HEK293 (cell line): ENCODE measurements around the gene QRICH2.
A peak's percentile ranks its signal among the peaks of the same experiment; 100 is the strongest.

Experiments
- CTCF ChIA-PET: fragments of 350-600 bp; formaldehyde crosslinking; extraction: SDS; loops from one replicate; lab custom pipeline; 2021; ENCODE audit warnings: antibody characterized with exemption; lab: Yijun Ruan, JAX
- POLR2A ChIA-PET: fragments of 300-600 bp; formaldehyde crosslinking; extraction: SDS; loops from one replicate; lab custom pipeline; 2020; ENCODE audit warnings: antibody characterized with exemption, inconsistent platforms; lab: Yijun Ruan, JAX
- H3K27ac ChIP-seq: fragments of 200-500 bp; sonication (Bioruptor generic); 2 replicates; pipeline ENCODE4 v1.5.1; 2014; ENCODE audit warnings: low read depth, low read length, control low read depth, inconsistent platforms; ENCODE audit errors: extremely low read depth
- H3K36me3 ChIP-seq, 2 experiments: fragments of 200-500 bp in 1 of 2; sonication (Bioruptor generic) in 1 of 2; 1 replicate in 1 of 2; 2 replicates in 1 of 2; pipeline ENCODE4 v1.5.1; 2014 to 2017; ENCODE audit warnings: inconsistent platforms in 2 of 2, low read length in 2 of 2; ENCODE audit not compliant: control insufficient read depth in 2 of 2, insufficient read depth in 1 of 2
- H3K4me1 ChIP-seq: fragments of 200-500 bp; sonication (Bioruptor generic); 2 replicates; pipeline ENCODE4 v1.5.1; 2014; ENCODE audit warnings: mild to moderate bottlenecking, low read length, inconsistent platforms; ENCODE audit not compliant: control insufficient read depth, insufficient read depth
- H3K4me3 ChIP-seq: 2 replicates; pipeline ENCODE4 v1.5.1; 2011; ENCODE audit warnings: low read depth, mild to moderate bottlenecking, control low read depth, low read length, moderate library complexity
- H3K9me3 ChIP-seq: fragments of 200-500 bp; sonication (Bioruptor generic); 2 replicates; pipeline ENCODE4 v1.5.1; 2014; ENCODE audit warnings: low read depth, low read length, inconsistent platforms; ENCODE audit not compliant: control insufficient read depth, insufficient read depth
- ELK4 ChIP-seq: IDR thresholded peaks from 2 replicates; pipeline ENCODE4 v1.6.1; 2011; ENCODE audit warnings: mild to moderate bottlenecking, low read depth, low read length, borderline replicate concordance
- OSR2 ChIP-seq: fragments of 450-650 bp; formaldehyde crosslinking; IDR thresholded peaks from 2 replicates; pipeline ENCODE4 v1.5.1; 2016; ENCODE audit warnings: missing biosample characterization, missing genetic modification characterization
- PATZ1 ChIP-seq: fragments of 450-650 bp; formaldehyde crosslinking; IDR thresholded peaks from 2 replicates; pipeline ENCODE4 v1.5.1; 2016; ENCODE audit warnings: missing biosample characterization, missing genetic modification characterization
- PRDM10 ChIP-seq: fragments of 450-650 bp; formaldehyde crosslinking; IDR thresholded peaks from 2 replicates; pipeline ENCODE4 v1.5.1; 2016; ENCODE audit warnings: missing biosample characterization, missing genetic modification characterization
- PRDM4 ChIP-seq: fragments of 450-650 bp; formaldehyde crosslinking; IDR thresholded peaks from 2 replicates; pipeline ENCODE4 v1.5.1; 2017; ENCODE audit warnings: missing biosample characterization, missing genetic modification characterization
- SCRT2 ChIP-seq: fragments of 450-650 bp; formaldehyde crosslinking; IDR thresholded peaks from 2 replicates; pipeline ENCODE4 v1.5.1; 2016; ENCODE audit warnings: missing biosample characterization, missing genetic modification characterization
- TRIM28 ChIP-seq: IDR thresholded peaks from 2 replicates; pipeline ENCODE4 v1.6.1; 2011; ENCODE audit warnings: low read length, control low read depth, borderline replicate concordance
- TSHZ1 ChIP-seq: fragments of 450-650 bp; formaldehyde crosslinking; IDR thresholded peaks from 2 replicates; pipeline ENCODE4 v1.5.1; 2016; ENCODE audit warnings: missing biosample characterization, missing genetic modification characterization, borderline replicate concordance
- ZBTB1 ChIP-seq: fragments of 450-650 bp; formaldehyde crosslinking; IDR thresholded peaks from 2 replicates; pipeline ENCODE4 v1.5.1; 2016; ENCODE audit warnings: missing biosample characterization, missing genetic modification characterization
- ZBTB26 ChIP-seq: fragments of 450-650 bp; formaldehyde crosslinking; optimal IDR thresholded peaks from 2 replicates; pipeline ENCODE3; 2016; ENCODE audit warnings: missing biosample characterization, mild to moderate bottlenecking, missing genetic modification characterization
- ZBTB48 ChIP-seq: fragments of 450-650 bp; formaldehyde crosslinking; IDR thresholded peaks from 2 replicates; pipeline ENCODE4 v1.5.1; 2016; ENCODE audit warnings: missing biosample characterization, missing genetic modification characterization
- ZNF10 ChIP-seq: fragments of 450-650 bp; formaldehyde crosslinking; IDR thresholded peaks from 2 replicates; pipeline ENCODE4 v1.5.1; 2017; ENCODE audit warnings: missing biosample characterization, missing genetic modification characterization
- ZNF169 ChIP-seq: fragments of 450-650 bp; formaldehyde crosslinking; IDR thresholded peaks from 2 replicates; pipeline ENCODE4 v1.5.1; 2016; ENCODE audit warnings: missing biosample characterization, missing genetic modification characterization
- ZNF202 ChIP-seq: fragments of 450-650 bp; formaldehyde crosslinking; IDR thresholded peaks from 2 replicates; pipeline ENCODE4 v1.5.1; 2016; ENCODE audit warnings: missing biosample characterization, missing genetic modification characterization, borderline replicate concordance
- ZNF335 ChIP-seq: fragments of 450-650 bp; formaldehyde crosslinking; conservative IDR thresholded peaks from 2 replicates; pipeline ENCODE4 v1.5.1; 2016; ENCODE audit warnings: missing biosample characterization, missing genetic modification characterization
- ZNF341 ChIP-seq: fragments of 450-650 bp; formaldehyde crosslinking; IDR thresholded peaks from 2 replicates; pipeline ENCODE4; 2016; ENCODE audit warnings: low read depth, missing biosample characterization, missing genetic modification characterization
- ZNF394 ChIP-seq: fragments of 450-650 bp; formaldehyde crosslinking; IDR thresholded peaks from 2 replicates; pipeline ENCODE4 v1.5.1; 2016; ENCODE audit warnings: missing biosample characterization, missing genetic modification characterization, mild to moderate bottlenecking, moderate library complexity, borderline replicate concordance
- ZNF544 ChIP-seq: fragments of 450-650 bp; formaldehyde crosslinking; IDR thresholded peaks from 2 replicates; pipeline ENCODE4 v1.5.0; 2017; ENCODE audit warnings: missing biosample characterization, missing genetic modification characterization
- ZNF76 ChIP-seq: fragments of 450-650 bp; formaldehyde crosslinking; IDR thresholded peaks from 2 replicates; pipeline ENCODE4; 2016; ENCODE audit warnings: low read depth, missing biosample characterization, missing genetic modification characterization, borderline replicate concordance
- ZNF843 ChIP-seq: fragments of 450-650 bp; formaldehyde crosslinking; IDR thresholded peaks from 2 replicates; pipeline ENCODE4 v1.5.1; 2016; ENCODE audit warnings: missing biosample characterization, missing genetic modification characterization

Gene QRICH2

GRCh38 chr17:76266244-76266938 lies 41.7 kb downstream of the QRICH2 start (continued):
- TF ChIP-seq PRDM10 (peak; percentile 96), ZNF544 (tag by site-specific recombination) (no peak), TSHZ1 (tag by site-specific recombination) (no peak), OSR2 (tag by site-specific recombination) (no peak), ZBTB26 (tag by site-specific recombination) (no peak), ELK4 (no peak), TRIM28 (no peak), ZNF335 (tag by site-specific recombination) (peak; percentile 24; the same call in 1 of the 2 replicates)

- H3K4me3 ChIP-seq: peak overlapping the region; percentile 89
- H3K4me1 ChIP-seq: no peaks in the 10 kb centered on the region; the same call in 1 of the 2 replicates
- ChIA-PET POLR2A (interaction anchor here (0.6 to 1.7 kb wide), 13 partner anchors 9 to 410 kb away, joined by 3 to 17 read pairs (median 5); partner anchors contain the start of genes PRPSAP1, RNF157, WBP2 and ZACN), CTCF (interaction anchor here (0.7 to 6.4 kb wide), 8 partner anchors 9 to 160 kb away, joined by 3 to 52 read pairs (median 4); no protein-coding TSS in a partner anchor)
- peak overlapping the region; percentile 81 for H3K27ac ChIP-seq
- H3K36me3 ChIP-seq: peaks cover 5 to 19% of the 10 kb centered on the region in 2 experiments; a peak in 2 of 3 replicates
- no peaks in the 10 kb centered on the region for H3K9me3 ChIP-seq
- TF ChIP-seq ZNF202 (tag by site-specific recombination) (no peak), ZNF341 (peak; percentile 62), ZBTB1 (no peak), ZNF10 (tag by site-specific recombination) (no peak), ZNF76 (tag by site-specific recombination) (peak; percentile 49; the same call in 1 of the 2 replicates), ZNF394 (tag by site-specific recombination) (no peak), ZNF169 (tag by site-specific recombination) (no peak), ZBTB48 (tag by site-specific recombination) (0 out of 2 replicates have a peak, but pooled peaks have one; percentile 11), ZNF843 (tag by site-specific recombination) (no peak), PATZ1 (tag by site-specific recombination) (peak; percentile 57; the same call in 1 of the 2 replicates), SCRT2 (tag by site-specific recombination) (no peak), PRDM4 (tag by site-specific recombination) (no peak)
Observed at GRCh38 chr17:76265624-76266243, 42.3 kb downstream of the QRICH2 start.
